Ramos (cell line): Measurements from ENCODE around the gene LRRC8C.
"Not testable (repeated sequence)": the region's sequence is repeated elsewhere in the genome, so short reads cannot be mapped to it uniquely, and the experiment has no call there.

Experiments
- in situ Hi-C: fragments of 300-500 bp; cut with MboI; formaldehyde crosslinking; loops from one replicate; pipeline ENCODE4 v1.14.3; 2022; ENCODE audit warnings: low sequenced_read_pairs; ENCODE audit not compliant: unreplicated experiment

Gene LRRC8C

DNA sequence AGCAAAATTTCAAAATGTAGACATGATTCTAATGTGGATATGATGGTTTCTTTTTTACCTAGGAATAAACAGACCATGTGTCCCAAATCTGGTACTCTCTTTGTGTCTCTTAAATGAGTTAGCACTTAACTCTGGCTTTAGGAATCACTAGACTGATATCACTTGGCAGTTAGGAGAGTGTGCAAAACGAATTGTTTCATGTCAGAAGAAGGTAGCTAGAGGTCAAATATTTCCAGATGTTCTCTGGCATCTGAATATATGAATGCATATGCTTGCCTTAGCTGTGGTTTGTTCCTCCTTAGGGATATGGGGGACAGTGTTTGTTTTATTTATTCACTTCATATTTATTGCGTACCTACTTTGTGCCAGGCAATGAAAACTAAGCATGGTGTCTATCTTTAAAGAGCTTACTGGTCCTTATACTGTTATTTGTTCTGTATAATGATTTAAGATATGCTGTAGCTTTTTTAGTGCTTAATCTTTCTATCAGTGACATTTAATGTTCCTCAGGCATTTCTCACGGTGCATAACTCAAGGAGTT, 65.2 kb downstream of the LRRC8C start:
- in situ Hi-C loops = no loop called here

DNA sequence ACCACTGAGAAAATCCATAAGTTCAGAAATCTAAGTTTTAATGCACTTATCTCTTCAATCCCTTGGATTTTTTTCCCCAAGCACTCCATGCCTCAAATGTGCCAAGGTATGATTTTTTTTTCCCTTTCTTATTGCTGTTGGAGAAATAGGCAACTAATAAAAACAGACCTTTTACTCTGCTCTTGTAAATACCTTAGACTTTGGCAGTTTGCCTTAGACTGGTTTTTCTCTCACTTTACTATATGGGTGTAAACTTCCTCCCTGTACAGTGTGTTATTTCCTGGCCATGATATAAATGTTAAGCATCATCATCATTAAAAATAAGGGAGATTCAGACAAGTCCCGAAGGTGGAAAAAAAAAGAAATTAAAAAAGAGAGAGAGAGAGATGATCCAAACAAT, 65.7 kb downstream of the LRRC8C start:
- in situ Hi-C loops = no loop called here

DNA sequence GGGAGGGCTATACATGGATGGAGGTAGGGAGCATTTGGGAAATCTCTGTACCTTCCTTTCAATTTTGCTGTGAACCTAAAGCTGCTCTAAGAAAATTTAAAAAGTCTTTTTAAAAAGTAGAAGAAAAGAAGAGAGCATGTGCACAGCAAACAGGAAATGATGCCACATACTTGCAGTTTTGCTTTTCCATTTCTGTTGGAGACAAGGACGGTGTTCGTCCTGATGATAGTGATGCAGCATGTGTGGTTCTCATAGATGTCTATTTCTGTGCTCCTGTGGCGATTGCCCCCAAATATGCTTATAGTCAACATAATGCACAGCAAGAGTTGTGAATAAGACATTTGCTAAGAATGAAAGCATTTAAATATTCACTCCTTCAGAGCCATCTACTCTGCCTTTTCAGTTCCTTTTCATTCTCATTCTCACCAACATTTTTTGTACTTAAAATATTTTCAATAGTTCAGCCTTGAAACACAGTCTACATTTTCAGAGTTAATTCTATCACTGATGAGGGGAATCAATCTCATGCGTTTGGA, 66.6 kb downstream of the LRRC8C start:
- in situ Hi-C loops = no loop called here

DNA sequence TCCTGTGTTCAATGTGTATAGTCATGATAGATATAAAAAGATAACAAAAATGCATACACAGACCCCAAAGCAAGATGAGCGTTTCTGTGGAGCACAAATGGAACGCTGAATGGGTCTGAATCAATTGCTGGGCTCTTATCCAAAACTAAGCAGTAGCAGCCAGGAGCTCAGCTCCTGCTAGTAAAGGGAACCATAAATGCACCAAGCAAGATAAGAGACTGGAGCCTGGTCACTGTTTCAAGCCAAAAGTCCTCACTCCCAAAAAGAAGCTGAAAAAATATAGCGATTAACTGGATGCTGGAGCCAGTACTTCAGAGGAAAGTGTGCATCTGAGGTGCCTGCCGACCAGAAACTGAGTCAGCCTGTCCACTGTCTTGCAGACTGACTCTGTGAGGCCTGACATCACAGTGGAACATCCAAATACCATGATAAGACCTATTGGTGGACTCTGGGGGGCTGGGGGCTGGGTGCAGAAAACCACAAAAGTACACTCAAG, 68.9 kb downstream of the LRRC8C start:
- in situ Hi-C loops = no loop called here

DNA sequence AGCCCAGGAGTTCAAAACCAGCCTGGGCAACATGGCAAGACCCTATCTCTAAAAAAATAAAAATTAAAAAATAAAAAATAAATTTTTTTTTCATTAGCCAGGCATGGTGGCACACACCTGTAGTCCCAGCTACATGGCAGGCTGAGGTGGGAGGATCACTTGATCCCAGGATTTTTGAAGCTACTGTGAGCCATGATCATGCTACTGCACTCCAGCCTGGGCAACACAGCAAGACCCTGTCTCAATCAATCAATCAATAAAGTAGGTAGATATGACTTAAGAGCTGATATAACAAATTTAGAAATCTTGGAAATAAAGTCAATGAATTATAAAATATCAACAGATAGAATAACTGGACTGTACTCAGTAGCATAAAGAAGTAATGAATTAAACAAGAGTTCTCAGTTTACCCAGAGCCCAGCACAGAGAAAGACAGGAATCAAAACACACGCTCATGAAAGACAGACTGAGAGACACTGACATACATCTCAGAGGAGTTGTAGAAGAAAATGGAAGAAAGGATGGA, 69.7 kb downstream of the LRRC8C start:
- in situ Hi-C loops = no loop called here

DNA sequence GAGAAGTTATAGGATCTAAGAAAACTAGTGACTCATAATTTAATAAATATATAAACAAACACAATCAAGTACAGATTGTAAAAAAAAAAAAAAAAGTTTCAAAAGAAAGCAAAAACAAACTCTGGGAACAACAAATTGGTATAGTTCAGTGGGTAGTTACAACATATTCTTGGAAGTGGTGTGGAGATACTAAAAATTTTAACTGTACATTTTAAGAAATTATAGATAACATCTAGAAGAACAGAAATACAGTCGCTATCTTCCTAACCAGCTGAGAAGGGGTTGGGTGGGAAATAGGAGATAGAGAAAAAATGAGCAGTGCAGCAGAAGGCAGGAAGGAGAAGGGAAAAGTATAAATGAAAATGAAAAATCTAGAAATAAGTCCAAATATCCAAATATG, 70.5 kb downstream of the LRRC8C start:
- in situ Hi-C loops = no loop called here

DNA sequence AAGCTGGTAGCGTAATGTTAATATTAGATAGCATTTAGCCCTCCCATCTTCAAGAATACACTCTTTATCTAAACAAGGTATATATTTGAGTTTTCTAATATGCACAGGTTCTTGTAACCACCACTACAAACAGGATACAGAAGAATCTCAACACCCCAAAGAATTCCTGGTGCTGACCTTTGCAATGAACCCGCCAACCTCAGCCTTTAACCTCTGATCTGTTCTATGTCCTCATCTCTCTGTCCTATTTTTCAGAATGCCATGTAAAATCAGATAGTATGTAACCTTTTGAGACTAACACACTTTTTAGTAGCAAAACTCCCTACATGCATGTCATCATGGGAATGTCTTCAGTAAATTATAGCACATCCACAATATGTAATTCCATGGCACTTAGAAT, 71.1 kb downstream of the LRRC8C start:
- in situ Hi-C loops = no loop called here

DNA sequence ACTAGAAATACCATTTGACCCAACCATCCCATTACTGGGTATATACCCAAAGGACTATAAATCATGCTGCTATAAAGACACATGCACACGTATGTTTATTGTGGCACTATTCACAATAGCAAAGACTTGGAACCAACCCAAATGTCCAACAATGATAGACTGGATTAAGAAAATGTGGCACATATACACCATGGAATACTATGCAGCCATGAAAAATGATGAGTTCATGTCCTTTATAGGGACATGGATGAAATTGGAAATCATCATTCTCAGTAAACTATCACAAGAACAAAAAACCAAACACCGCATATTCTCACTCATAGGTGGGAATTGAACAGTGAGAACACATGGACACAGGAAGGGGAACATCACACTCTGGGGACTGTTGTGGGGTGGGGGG, 72.0 kb downstream of the LRRC8C start:
- in situ Hi-C loops = not testable (repeated sequence)

DNA sequence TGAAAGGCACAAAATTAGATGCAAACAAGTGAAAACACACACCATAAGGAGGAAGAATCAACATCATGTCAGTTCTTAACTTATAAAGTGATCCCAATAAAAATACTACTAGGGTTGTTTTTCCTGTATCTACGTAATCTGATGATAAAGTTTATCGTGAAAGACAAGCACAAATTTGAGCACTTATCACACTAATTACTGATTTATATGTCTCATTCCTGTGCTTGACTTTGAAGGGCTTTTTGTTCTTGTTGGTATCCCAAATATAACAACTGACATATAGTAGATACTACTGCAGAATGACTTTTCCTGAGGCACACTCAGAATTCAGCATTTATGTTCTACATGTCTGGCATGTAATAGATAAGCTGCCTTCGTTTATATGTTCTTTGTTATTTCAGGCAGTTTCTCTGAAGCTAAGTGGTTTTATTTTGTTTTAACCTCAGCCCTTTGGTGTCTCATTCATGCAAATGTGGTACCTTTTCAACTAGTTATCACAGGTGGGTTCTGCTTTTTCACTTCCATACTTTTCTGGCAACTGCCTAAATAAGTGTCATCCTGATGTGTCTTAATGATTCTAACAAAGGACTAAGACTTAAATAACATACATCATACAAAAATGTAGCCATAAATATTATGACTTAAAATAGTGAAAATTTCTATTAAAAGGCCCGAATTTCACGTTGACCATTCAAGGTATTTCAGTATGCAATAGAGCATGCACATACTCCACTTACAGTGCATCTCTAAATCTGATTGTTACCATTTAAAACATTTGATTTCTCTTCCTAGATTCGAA, 73.2 kb downstream of the LRRC8C start:
- in situ Hi-C loops = no loop called here

DNA sequence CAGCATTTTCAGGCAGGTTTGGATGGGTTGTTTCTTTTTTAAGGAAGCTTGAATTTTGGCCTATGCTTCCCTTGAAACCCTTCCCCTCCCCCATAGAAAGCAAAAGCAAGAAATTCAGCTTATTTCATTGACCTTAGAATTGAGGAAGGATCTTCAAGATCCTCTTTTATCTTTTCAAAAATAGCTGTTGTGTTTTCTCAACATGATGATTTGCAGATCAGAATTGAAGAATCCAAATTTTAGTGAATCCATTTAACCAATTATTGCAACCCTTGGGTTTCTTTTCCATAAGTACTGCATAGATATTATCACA, 73.7 kb downstream of the LRRC8C start:
- in situ Hi-C loops = no loop called here

DNA sequence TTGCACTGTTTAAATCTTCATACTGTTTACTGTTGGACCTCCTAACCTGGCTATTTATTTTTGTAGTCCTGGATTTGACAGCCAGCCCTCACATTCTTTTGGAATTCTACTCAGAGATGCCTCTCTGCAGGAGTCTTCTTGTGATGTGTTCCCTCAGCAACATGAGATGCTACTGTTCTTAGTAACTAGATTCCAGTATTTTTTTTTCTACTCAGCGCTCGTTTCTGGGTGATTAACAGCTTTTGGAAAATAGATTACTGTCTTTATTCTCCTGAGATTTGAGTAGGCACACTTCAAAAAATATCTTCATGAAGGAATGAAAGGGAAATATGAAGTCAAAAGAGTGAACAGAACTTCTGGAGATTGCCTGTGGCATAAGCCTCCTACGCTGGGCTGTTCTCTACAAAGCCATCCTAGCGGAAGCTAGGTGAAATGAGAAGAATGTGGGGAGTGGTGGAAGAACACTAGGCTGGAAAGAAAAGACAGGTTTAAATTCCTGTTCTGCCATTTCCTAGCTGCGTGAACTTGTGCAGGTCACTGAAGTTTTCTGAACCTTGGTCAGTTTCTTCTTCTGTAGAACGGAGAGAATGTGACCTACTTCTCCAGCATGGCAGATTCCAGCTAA, 75.9 kb downstream of the LRRC8C start:
- in situ Hi-C loops = no loop called here

DNA sequence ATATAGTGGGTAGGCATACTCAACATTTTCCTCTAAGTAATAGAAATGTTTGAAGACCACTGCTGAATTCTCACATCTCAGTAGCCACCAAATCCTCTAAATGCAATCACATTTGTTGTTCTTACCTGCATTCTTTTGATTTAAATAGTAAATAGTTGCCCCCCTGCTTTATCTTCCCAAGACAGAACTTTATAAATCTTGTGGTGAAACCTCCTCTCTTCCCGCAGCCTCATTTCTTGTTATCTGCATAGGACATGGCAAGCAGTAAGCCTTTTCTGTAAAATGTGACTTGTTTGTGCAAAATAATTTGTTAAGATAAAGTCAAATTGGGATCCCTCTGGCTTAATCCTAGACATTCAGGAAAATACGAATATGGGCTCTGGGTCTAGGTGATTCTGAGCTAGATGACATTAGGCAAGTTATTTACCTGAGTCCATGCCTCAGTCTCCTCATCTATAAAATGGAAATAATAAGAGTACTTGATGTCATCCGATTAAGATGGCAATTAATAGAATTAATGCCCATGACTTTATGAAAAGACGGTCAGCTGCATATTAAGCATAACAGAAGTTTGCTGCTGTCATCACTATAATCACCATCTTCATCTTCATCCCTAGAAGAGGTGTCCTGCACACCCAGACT, 77.7 kb downstream of the LRRC8C start:
- in situ Hi-C loops = no loop called here

DNA sequence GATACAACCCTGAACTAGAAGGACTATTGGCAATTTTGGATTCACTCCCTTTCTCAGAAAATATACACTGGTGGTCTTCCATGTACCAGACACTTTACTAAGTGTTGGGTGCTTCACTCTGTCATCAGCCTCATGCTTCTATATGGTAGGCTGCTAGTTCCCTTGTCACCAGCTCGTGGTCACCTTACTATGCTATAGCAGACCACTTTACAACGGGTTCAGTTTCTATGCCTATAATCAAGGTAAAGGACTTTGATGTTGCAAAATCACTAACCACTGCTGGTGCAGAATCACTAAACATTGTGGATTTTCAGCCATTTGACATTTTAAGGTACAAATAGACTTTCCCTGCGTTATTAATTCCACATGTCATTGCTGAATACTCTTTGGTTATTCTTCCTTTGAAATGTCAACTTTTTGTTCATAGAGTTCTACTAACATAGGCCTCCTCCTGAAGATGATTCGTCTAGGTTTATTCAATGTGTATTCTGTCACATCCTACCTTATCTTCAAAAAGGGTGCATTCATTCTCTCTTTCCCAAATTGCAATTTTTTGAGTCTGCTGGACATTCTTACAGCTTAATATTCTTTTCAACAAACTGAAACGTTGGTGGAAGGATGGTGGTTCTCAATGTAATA, 78.3 kb downstream of the LRRC8C start:
- in situ Hi-C loops = no loop called here

DNA sequence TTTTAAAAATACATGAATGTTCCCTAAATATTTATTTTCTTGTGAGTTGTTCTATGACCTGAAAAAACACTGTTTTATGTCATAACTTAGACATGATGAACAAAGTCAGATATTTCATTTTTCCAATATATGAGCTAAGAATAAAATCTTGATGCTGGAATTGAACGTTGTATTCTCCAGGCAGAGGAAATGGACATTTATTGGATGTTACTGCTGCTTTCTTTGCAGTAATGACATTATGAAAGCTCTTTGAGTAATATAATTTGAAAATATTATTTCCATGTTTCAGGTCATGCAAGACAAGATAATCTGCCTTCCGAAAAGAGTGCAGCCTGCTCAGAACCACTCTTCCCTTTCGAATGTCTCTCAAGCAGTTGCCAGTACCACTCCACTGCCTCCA, 79.5 kb downstream of the LRRC8C start:
- in situ Hi-C loops = no loop called here

DNA sequence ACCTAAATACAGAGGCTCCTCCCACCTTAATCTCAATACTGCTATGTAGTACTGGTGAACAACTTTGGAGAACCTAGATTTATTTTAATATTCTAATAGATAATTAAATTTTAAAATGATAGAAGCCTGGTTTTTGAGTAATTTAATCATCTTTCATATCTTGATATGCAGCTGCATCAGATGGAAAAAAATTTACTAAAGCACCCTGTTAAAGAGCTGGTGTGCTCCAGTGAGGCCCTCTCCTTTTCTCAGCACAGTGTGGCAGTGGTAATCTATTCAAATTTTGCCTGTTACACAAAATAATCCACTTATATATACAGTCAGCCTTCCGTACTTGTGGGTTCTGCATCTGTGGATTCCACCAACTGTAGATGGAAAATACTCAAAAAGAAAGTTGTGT, 82.8 kb downstream of the LRRC8C start:
- in situ Hi-C loops = no loop called here

DNA sequence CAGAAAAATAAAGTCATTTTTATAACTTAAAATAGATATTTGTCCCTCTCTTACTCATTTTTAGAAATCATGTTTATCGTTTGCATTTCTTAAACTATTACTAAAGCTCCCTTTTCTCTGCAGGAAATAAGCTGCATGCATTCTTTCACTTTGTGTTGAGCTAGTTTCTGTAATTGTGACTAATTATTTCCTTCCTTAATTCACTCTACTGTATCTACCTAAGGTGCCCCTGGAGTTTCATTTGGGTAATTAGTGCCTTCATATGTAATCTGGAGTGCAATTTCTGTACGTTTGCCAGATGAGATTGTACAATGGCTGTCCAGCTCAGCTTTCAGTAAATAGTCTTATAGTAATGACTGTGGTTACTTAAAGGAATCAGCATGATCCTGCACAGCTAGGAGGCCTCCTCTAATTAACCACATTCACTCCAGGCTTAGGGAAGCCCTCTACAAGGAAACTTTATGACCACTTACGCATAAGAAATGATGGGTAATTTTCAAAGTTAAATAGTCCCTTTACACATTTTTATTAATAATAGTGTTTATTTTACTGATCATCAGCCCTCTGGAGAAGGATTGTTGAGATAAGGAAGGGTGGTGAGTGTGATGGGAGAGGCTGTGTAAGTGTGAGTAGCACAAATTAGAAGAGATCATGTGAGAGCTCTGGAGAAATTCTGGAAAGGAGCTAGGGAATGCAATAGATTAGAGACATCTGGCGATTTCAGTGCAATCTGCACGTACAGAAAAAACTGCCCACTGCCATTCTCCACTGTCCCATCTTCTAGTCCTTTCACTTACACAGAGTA, 86.8 kb downstream of the LRRC8C start:
- in situ Hi-C loops = no loop called here

DNA sequence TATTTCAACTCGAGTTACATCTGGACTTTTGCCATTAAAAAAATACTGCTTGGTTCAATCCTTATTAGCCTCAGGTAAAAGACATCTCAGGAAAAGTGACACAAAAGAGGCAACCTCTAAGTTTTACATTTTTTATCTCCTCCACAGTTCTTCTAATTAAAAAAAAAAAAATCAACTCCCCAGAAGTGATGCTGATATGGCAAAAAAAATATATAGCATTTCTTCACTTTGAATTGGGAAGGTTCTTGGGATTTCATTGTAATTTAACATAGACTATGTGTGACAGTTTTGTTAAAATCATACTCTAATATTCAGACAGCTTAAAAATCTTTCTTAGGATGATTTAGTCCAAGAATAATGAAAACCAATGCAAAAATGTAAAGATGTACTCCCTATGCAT, 87.9 kb downstream of the LRRC8C start:
- in situ Hi-C loops = no loop called here

DNA sequence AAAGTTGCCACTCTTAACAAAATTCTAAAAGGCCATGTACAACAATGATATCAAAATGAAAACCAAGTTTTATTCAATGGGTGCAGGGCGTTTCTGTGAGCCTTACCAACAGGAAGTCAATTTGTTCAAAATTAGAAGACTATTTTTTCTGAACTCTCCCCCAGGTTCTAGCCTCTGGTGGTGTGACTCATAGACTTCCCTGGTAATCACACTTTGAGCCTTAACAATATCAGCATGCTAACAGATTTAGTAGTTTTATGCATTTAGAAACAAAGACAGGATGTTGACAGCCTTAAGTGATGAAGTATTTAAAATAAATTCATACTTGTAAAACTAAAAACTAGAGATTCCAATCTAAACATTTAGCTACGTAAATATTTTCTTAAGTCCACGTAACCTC, 88.4 kb downstream of the LRRC8C start:
- in situ Hi-C loops = no loop called here

DNA sequence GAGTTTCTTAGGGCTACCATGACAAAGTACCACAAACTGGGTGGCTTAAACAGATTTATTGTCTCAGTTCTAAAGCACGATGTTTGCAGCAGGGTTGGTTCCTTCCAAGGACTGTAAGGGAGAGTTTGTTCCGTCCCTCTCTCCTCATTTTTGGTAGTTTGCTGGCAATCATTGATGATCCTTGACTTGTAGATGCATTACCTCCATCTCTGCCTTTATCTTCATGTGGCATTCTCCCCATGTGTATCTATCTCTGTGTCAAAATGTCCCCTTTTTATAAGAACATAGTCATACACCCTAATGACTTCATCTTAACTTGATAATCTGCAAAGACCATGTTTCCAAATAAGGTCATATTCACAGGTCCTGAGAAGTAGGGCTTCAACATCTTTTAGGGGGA, 90.2 kb downstream of the LRRC8C start:
- in situ Hi-C loops = no loop called here

DNA sequence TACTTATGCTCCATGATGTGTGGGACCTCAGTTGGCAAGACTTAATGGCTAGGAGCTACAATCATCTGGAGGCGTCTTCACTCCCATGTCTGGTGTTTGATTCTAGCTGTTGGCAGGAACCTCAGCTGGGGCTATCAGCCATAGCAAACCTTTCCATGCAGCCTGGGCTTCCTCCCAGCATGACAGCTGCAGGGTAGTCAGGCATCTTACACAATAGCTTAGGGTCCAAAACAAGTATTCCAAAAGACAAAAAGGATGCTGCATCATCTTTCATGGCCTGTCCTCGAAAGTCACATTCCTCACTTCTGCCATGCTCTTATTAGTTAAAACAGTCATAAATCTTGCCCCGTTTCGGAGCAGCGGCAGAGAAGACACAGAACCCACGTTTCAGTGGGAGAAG, 90.9 kb downstream of the LRRC8C start:
- in situ Hi-C loops = no loop called here
